Calu3 (cell line): ENCODE measurements around the gene ZNF567. TPM values are rescaled to one million over a fixed set of nuclear protein-coding genes. Genes with fewer than 3 reads are reported as not detected.

Experiments
- BruUV-seq: library from RNA; stranded (reverse); fragments of 400-500 nt; replicated peaks from 2 replicates; lab custom pipeline; 2021; lab: Mats Ljungman, UMichigan
- CTCF ChIA-PET: fragments of 300-600 bp; sonication (Branson Sonifier 250); formaldehyde crosslinking; loops from one replicate; lab custom pipeline; 2022; ENCODE audit warnings: antibody characterized with exemption; lab: Charles Lee
- DNase-seq: peaks from one replicate; pipeline ENCODE4 v3.0.0; 2022
- H3K27ac Mint-ChIP-seq: one replicate; pipeline ENCODE4 v1.8.0; 2022; ENCODE audit warnings: mixed read lengths; ENCODE audit not compliant: unreplicated experiment
- H3K27me3 Mint-ChIP-seq: one replicate; pipeline ENCODE4 v1.8.0; 2022; ENCODE audit warnings: mixed read lengths; ENCODE audit not compliant: unreplicated experiment
- H3K36me3 Mint-ChIP-seq: one replicate; pipeline ENCODE4 v1.8.0; 2022; ENCODE audit warnings: mild to moderate bottlenecking, moderate library complexity, mixed read lengths; ENCODE audit not compliant: insufficient read depth, unreplicated experiment
- H3K4me1 Mint-ChIP-seq: one replicate; pipeline ENCODE4 v1.8.0; 2022; ENCODE audit warnings: mild to moderate bottlenecking, low read depth, mixed read lengths; ENCODE audit not compliant: unreplicated experiment
- H3K4me3 Mint-ChIP-seq: one replicate; pipeline ENCODE4 v1.8.0; 2022; ENCODE audit warnings: mild to moderate bottlenecking, low read depth, moderate library complexity, mixed read lengths; ENCODE audit not compliant: unreplicated experiment
- H3K9me3 Mint-ChIP-seq: one replicate; pipeline ENCODE4 v1.8.0; 2022; ENCODE audit warnings: low read depth, mixed read lengths; ENCODE audit not compliant: unreplicated experiment
- CTCF ChIP-seq: fragments of 200-600 bp; IDR thresholded peaks from one replicate; pipeline ENCODE4 v1.8.0; 2022; ENCODE audit warnings: antibody characterized with exemption; ENCODE audit not compliant: unreplicated experiment
- intact Hi-C: fragments of 100-400 bp; cut with micrococcal nuclease; formaldehyde crosslinking; loops from one replicate; pipeline ENCODE4 v1.10.0; 2022; ENCODE audit not compliant: unreplicated experiment
- total RNA-seq: library from RNA; stranded (reverse); gene quantifications from 2 replicates; pipeline ENCODE4 v1.2.3, GENCODE V29; 2022

The ZNF567 gene
- total RNA-seq, 1 experiment from 2014 or later, result 11.0 TPM

- Mint-ChIP-seq H3K4me1 (no peaks in the 10 kb centered on the region), H3K36me3 (peaks cover 5% of the 10 kb centered on the region), H3K27me3 (no peaks in the 10 kb centered on the region), H3K27ac (no peak overlapping the region), H3K9me3 (peaks cover 27% of the 10 kb centered on the region), H3K4me3 (no peak overlapping the region)
- intact Hi-C loops, result no loop called here
- TF ChIP-seq CTCF, result no peak
- CTCF ChIA-PET, result no interaction called here
- DNase-seq, result no peak
- no TSS peak for BruUV-seq
Observed at GRCh38 chr19:36679455-36679854, 8.0 kb upstream of the ZNF567 start.

GRCh38 chr19:36685835-36686234, 1.6 kb upstream of the ZNF567 start:
- no peak for TF ChIP-seq CTCF
- peaks cover 27% of the 10 kb centered on the region for H3K4me1 Mint-ChIP-seq
- H3K9me3 Mint-ChIP-seq, result peaks cover 18% of the 10 kb centered on the region
- no peaks in the 10 kb centered on the region for H3K27me3 Mint-ChIP-seq
- no peak for DNase-seq
- H3K36me3 Mint-ChIP-seq, result peaks cover 41% of the 10 kb centered on the region
- intact Hi-C loops, result loop anchor here (5.0 to 10.0 kb wide), 2 partner anchors 111 to 469 kb away; partner anchors contain the start of genes ZNF146 and ZNF529
- H3K4me3 Mint-ChIP-seq, result peak overlapping the region; percentile 100
- BruUV-seq, result no TSS peak
- CTCF ChIA-PET, result interaction anchor here (0.5 to 1.1 kb wide), 5 partner anchors 12 to 495 kb away, joined by 3 to 6 read pairs (median 4); partner anchors contain the start of gene ZNF461
- H3K27ac Mint-ChIP-seq, result no peak overlapping the region

GRCh38 chr19:36686365-36687213, 823 bp upstream of the ZNF567 start:
- peak; percentile 28 for DNase-seq
- peaks cover 48% of the 10 kb centered on the region for H3K36me3 Mint-ChIP-seq
- peak overlapping the region; percentile 100 for H3K4me3 Mint-ChIP-seq
- H3K9me3 Mint-ChIP-seq, result peaks cover 18% of the 10 kb centered on the region
- CTCF ChIA-PET, result interaction anchor here (0.5 to 1.4 kb wide), 6 partner anchors 11 to 495 kb away, joined by 3 to 5 read pairs (median 3); partner anchors contain the start of genes ZNF345, ZNF461 and ZNF529
- H3K27me3 Mint-ChIP-seq, result no peaks in the 10 kb centered on the region
- no peak for TF ChIP-seq CTCF
- BruUV-seq, result TSS peak; percentile 51
- peaks cover 27% of the 10 kb centered on the region for H3K4me1 Mint-ChIP-seq
- peak overlapping the region; percentile 99 for H3K27ac Mint-ChIP-seq
- intact Hi-C loops, result loop anchor here (5.0 to 10.0 kb wide), 2 partner anchors 112 to 469 kb away; partner anchors contain the start of genes ZNF146 and ZNF529

GRCh38 chr19:36688058-36688457, 646 bp downstream of the ZNF567 start:
- BruUV-seq, result no TSS peak
- peaks cover 56% of the 10 kb centered on the region for H3K36me3 Mint-ChIP-seq
- no peak for DNase-seq
- intact Hi-C loops, result loop anchor here (5.0 to 10.0 kb wide), 2 partner anchors 113 to 471 kb away; partner anchors contain the start of genes ZNF146 and ZNF529
- H3K4me1 Mint-ChIP-seq, result peaks cover 27% of the 10 kb centered on the region
- H3K4me3 Mint-ChIP-seq, result peak overlapping the region; percentile 100
- peaks cover 10% of the 10 kb centered on the region for H3K9me3 Mint-ChIP-seq
- no peaks in the 10 kb centered on the region for H3K27me3 Mint-ChIP-seq
- peak overlapping the region; percentile 99 for H3K27ac Mint-ChIP-seq
- CTCF ChIA-PET, result interaction anchor here (1.4 kb wide), 1 partner anchor 162 kb away, joined by 3 read pairs; the partner anchor contains the start of gene ZNF345
- no peak for TF ChIP-seq CTCF
